ENCODE results near the gene AKR1D1.

AKR1D1 gene

DNA sequence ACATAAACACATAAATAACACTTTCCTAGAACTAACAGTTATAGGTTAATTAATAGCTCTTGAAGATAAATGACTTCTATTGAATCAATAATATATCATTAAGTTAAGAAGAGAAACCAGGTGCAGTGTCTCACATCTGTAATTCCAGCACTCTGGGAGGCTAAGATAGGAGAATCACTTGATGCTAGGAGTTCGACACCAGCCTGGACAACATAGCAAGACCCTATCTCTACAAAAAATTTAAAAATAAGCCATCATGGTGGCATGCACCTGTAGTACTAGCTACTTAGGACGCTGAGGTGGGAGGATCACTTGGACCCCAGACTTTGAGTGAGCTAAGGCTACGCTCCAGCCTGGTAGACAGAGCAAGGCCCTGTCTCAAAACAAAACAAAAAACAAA lies 38.8 kb downstream of the AKR1D1 start:
- Histone ChIP-seq H2BK5ac (ENCODE audit: low read length) (no peak overlapping the region), H3K18ac (ENCODE audit: low read length) (no peak overlapping the region), H3K27me3 (ENCODE audit: insufficient read depth, low read length, poor library complexity) (no peaks in the 10 kb centered on the region), H3K4me1 (ENCODE audit: control insufficient read depth, low read depth, low read length) (no peaks in the 10 kb centered on the region), H2AK5ac (ENCODE audit: low read length) (no peak overlapping the region), H3K9ac (ENCODE audit: low read length) (no peak overlapping the region), H3K36me3 (ENCODE audit: control insufficient read depth, insufficient read depth, low read length) (no peaks in the 10 kb centered on the region), H3K4me3 (ENCODE audit: low read length) (no peak overlapping the region), H3K27ac (ENCODE audit: low read depth, low read length) (no peak overlapping the region), H3K4me2 (ENCODE audit: low read length) (no peak overlapping the region), H3K56ac (ENCODE audit: low read length) (no peak overlapping the region), H3K79me2 (ENCODE audit: control insufficient read depth, insufficient read depth, low read length) (no peaks in the 10 kb centered on the region), H3K23ac (ENCODE audit: low read length) (no peak overlapping the region), H3K4ac (ENCODE audit: low read depth, low read length) (no peak overlapping the region), H3K79me1 (ENCODE audit: low read length) (no peaks in the 10 kb centered on the region), H4K5ac (ENCODE audit: low read length) (no peak overlapping the region), H2BK120ac (ENCODE audit: low read depth, low read length) (no peak overlapping the region), H2BK15ac (replicated peaks; ENCODE audit: low read depth) (no peak overlapping the region), H4K8ac (ENCODE audit: low read depth, low read length) (no peak overlapping the region)
- no CpG with 5 or more reads among the region's 3 CpGs for WGBS (ENCODE audit: extremely low coverage, insufficient coverage, low lambda C conversion rate)
- no peak for DNase-seq

DNA sequence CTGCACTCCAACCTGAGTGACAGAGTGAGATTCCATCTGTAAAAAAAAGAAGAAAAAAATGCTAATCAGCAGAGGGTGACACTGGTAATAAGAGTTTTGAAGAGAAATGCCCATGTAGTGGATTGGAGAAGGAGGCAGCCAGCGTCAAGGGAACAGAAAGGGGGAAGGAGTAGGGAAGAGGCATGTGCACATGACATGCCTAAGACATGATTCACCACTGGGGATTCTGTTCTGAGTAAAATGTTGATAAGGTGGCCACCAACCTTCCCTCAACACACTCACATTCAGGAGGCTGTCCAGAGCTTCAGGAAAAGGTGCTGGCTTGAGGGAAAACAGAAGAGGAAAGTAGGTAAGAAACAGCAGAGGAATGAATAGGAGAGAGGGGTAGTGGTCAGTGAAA lies 39.9 kb downstream of the AKR1D1 start:
- H3K27me3 ChIP-seq (ENCODE audit: insufficient read depth, low read length, poor library complexity), result no peaks in the 10 kb centered on the region
- H3K36me3 ChIP-seq (ENCODE audit: control insufficient read depth, insufficient read depth, low read length), result no peaks in the 10 kb centered on the region
- H2AK5ac ChIP-seq (ENCODE audit: low read length), result no peak overlapping the region
- no peak overlapping the region for H3K18ac ChIP-seq (ENCODE audit: low read length)
- no peaks in the 10 kb centered on the region for H3K4me1 ChIP-seq (ENCODE audit: control insufficient read depth, low read depth, low read length)
- no peak overlapping the region for H2BK15ac ChIP-seq (replicated peaks; ENCODE audit: low read depth)
- H4K8ac ChIP-seq (ENCODE audit: low read depth, low read length), result no peak overlapping the region
- WGBS (ENCODE audit: extremely low coverage, insufficient coverage, low lambda C conversion rate), result no CpG with 5 or more reads among the region's 1 CpG
- peak; percentile 91 for DNase-seq
- H3K23ac ChIP-seq (ENCODE audit: low read length), result no peak overlapping the region
- no peak overlapping the region for H2BK120ac ChIP-seq (ENCODE audit: low read depth, low read length)
- H3K4me3 ChIP-seq (ENCODE audit: low read length), result no peak overlapping the region
- H3K9ac ChIP-seq (ENCODE audit: low read length), result no peak overlapping the region
- no peak overlapping the region for H3K4ac ChIP-seq (ENCODE audit: low read depth, low read length)
- H3K79me2 ChIP-seq (ENCODE audit: control insufficient read depth, insufficient read depth, low read length), result no peaks in the 10 kb centered on the region
- no peak overlapping the region for H3K56ac ChIP-seq (ENCODE audit: low read length)
- H3K27ac ChIP-seq (ENCODE audit: low read depth, low read length), result no peak overlapping the region
- H3K79me1 ChIP-seq (ENCODE audit: low read length), result no peaks in the 10 kb centered on the region
- no peak overlapping the region for H3K4me2 ChIP-seq (ENCODE audit: low read length)
- no peak overlapping the region for H2BK5ac ChIP-seq (ENCODE audit: low read length)
- no peak overlapping the region for H4K5ac ChIP-seq (ENCODE audit: low read length)

DNA sequence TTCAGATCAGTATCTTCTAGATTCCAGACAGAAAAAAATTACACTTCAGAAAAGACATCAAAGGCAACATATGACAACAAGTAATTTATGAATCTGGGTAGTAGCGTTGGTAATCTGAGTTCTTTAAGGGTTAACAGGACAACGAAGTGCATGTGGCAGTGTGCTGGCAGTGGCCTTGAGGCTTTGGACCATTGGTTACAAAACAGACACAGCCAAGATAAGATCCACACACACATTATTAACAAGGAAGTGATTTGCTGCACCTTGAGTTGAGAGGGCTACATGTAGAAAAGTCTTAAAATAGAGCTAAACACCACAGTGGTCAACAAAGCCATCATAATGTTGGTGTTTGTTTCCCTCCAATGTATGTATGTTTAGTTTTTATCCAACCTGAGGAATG lies 40.6 kb downstream of the AKR1D1 start:
- H3K4ac ChIP-seq (ENCODE audit: low read depth, low read length), result no peak overlapping the region
- H3K56ac ChIP-seq (ENCODE audit: low read length), result no peak overlapping the region
- no peak overlapping the region for H3K18ac ChIP-seq (ENCODE audit: low read length)
- H3K4me3 ChIP-seq (ENCODE audit: low read length), result no peak overlapping the region
- no peak overlapping the region for H3K9ac ChIP-seq (ENCODE audit: low read length)
- no peak overlapping the region for H3K23ac ChIP-seq (ENCODE audit: low read length)
- no peaks in the 10 kb centered on the region for H3K79me2 ChIP-seq (ENCODE audit: control insufficient read depth, insufficient read depth, low read length)
- H4K5ac ChIP-seq (ENCODE audit: low read length), result no peak overlapping the region
- no peaks in the 10 kb centered on the region for H3K79me1 ChIP-seq (ENCODE audit: low read length)
- no peak overlapping the region for H4K8ac ChIP-seq (ENCODE audit: low read depth, low read length)
- no peak overlapping the region for H2BK120ac ChIP-seq (ENCODE audit: low read depth, low read length)
- H3K4me2 ChIP-seq (ENCODE audit: low read length), result no peak overlapping the region
- no peak overlapping the region for H2BK15ac ChIP-seq (replicated peaks; ENCODE audit: low read depth)
- no peak overlapping the region for H2BK5ac ChIP-seq (ENCODE audit: low read length)
- no peak overlapping the region for H3K27ac ChIP-seq (ENCODE audit: low read depth, low read length)
- no peaks in the 10 kb centered on the region for H3K27me3 ChIP-seq (ENCODE audit: insufficient read depth, low read length, poor library complexity)
- WGBS (ENCODE audit: extremely low coverage, insufficient coverage, low lambda C conversion rate), result no CpG with 5 or more reads among the region's 2 CpGs
- no peak overlapping the region for H2AK5ac ChIP-seq (ENCODE audit: low read length)
- DNase-seq, result no peak
- no peaks in the 10 kb centered on the region for H3K4me1 ChIP-seq (ENCODE audit: control insufficient read depth, low read depth, low read length)
- no peaks in the 10 kb centered on the region for H3K36me3 ChIP-seq (ENCODE audit: control insufficient read depth, insufficient read depth, low read length)

DNA sequence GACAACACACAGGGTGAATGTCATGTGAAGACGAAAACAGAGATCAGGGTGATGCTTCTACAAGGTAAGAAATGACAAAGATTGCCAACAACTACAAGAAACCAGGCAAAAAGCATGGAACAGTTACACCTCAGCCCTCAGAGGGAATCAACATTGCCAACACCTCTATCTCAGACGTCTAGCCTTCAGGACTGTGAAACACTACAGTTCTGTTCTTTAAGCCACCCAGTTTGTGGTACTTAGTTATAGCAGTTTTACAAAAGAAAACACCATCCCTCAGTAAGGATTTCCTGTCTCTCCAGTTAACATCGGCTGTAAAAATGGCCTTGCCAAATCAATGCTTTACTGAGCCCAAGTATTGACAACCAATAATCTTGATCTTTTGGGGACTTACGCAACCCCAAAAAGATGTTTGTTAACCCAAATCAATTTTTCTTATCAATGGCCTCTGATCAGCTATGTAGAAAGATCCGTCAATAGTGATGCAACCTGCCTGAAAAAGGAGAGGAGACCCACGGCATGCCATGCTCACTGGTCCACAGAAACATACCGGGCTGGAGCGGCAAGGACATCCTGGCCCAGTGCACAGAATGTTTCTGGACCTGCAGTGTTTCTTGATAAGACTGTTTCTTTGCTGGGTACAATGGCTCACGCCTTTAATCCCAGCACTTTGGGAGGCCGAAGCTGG lies 44.0 kb downstream of the AKR1D1 start:
- Histone ChIP-seq H4K8ac (ENCODE audit: low read depth, low read length) (no peak overlapping the region), H2BK120ac (ENCODE audit: low read depth, low read length) (no peak overlapping the region), H3K27me3 (ENCODE audit: insufficient read depth, low read length, poor library complexity) (no peaks in the 10 kb centered on the region), H4K5ac (ENCODE audit: low read length) (no peak overlapping the region), H2AK5ac (ENCODE audit: low read length) (no peak overlapping the region), H3K23ac (ENCODE audit: low read length) (no peak overlapping the region), H2BK15ac (replicated peaks; ENCODE audit: low read depth) (no peak overlapping the region), H3K56ac (ENCODE audit: low read length) (no peak overlapping the region), H3K9ac (ENCODE audit: low read length) (no peak overlapping the region), H3K4me3 (ENCODE audit: low read length) (no peak overlapping the region), H3K4ac (ENCODE audit: low read depth, low read length) (no peak overlapping the region), H3K27ac (ENCODE audit: low read depth, low read length) (no peak overlapping the region), H3K4me2 (ENCODE audit: low read length) (no peak overlapping the region), H2BK5ac (ENCODE audit: low read length) (no peak overlapping the region), H3K4me1 (ENCODE audit: control insufficient read depth, low read depth, low read length) (no peaks in the 10 kb centered on the region), H3K18ac (ENCODE audit: low read length) (no peak overlapping the region), H3K79me2 (ENCODE audit: control insufficient read depth, insufficient read depth, low read length) (no peaks in the 10 kb centered on the region), H3K36me3 (ENCODE audit: control insufficient read depth, insufficient read depth, low read length) (no peaks in the 10 kb centered on the region), H3K79me1 (ENCODE audit: low read length) (no peaks in the 10 kb centered on the region)
- DNase-seq, result no peak
- no CpG with 5 or more reads among the region's 10 CpGs for WGBS (ENCODE audit: extremely low coverage, insufficient coverage, low lambda C conversion rate)

DNA sequence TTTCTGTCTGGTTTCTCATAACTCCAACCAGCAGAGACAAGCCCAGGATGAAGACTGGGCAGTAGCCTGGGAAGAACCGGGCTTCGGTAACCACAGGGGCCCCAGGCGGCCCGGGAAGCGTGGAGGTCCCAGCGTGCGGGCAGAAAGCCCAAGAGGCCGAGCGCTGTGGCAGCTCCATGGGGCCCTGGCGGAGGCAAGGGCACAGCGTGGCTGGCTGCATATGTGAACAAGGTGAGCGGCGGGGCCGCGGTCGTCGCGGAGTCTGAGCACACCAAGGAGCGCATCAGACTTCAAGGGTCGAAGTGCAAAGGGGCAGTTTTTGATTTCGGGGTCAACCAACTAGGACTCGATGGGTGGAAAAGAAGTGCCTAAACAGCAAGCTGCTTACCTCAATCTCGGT lies 45.9 kb downstream of the AKR1D1 start:
- Histone ChIP-seq H3K23ac (ENCODE audit: low read length) (no peak overlapping the region), H4K8ac (ENCODE audit: low read depth, low read length) (no peak overlapping the region), H2AK5ac (ENCODE audit: low read length) (no peak overlapping the region), H2BK120ac (ENCODE audit: low read depth, low read length) (no peak overlapping the region), H3K79me1 (ENCODE audit: low read length) (no peaks in the 10 kb centered on the region), H3K36me3 (ENCODE audit: control insufficient read depth, insufficient read depth, low read length) (no peaks in the 10 kb centered on the region), H4K5ac (ENCODE audit: low read length) (no peak overlapping the region), H3K4me1 (ENCODE audit: control insufficient read depth, low read depth, low read length) (no peaks in the 10 kb centered on the region), H3K56ac (ENCODE audit: low read length) (no peak overlapping the region), H3K18ac (ENCODE audit: low read length) (no peak overlapping the region), H3K79me2 (ENCODE audit: control insufficient read depth, insufficient read depth, low read length) (no peaks in the 10 kb centered on the region), H3K4ac (ENCODE audit: low read depth, low read length) (no peak overlapping the region), H3K4me3 (ENCODE audit: low read length) (no peak overlapping the region), H2BK5ac (ENCODE audit: low read length) (no peak overlapping the region), H3K27me3 (ENCODE audit: insufficient read depth, low read length, poor library complexity) (no peaks in the 10 kb centered on the region), H3K27ac (ENCODE audit: low read depth, low read length) (no peak overlapping the region), H3K4me2 (ENCODE audit: low read length) (no peak overlapping the region), H2BK15ac (replicated peaks; ENCODE audit: low read depth) (no peak overlapping the region), H3K9ac (ENCODE audit: low read length) (no peak overlapping the region)
- DNase-seq, result no peak
- WGBS (ENCODE audit: extremely low coverage, insufficient coverage, low lambda C conversion rate), result no CpG with 5 or more reads among the region's 23 CpGs

DNA sequence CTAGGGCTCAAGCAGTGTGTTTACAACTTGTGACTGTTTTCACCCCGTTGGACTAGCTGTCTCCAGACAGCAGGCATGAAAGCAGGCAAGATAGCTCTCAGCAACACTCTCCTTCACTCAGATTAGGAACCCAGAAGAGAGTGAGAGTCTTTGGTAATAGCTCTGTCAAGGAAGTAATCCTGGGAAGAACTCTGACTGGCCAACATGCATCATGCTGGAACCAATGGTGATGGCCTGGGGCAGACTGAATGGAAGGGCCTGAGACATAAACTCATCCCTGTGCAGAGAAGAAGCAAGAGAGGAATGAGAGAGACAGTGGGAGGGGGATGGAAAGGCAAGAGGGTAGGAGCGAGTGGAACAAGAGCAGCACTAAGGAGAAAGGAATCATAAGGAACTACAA lies 48.9 kb downstream of the AKR1D1 start:
- no peak overlapping the region for H4K5ac ChIP-seq (ENCODE audit: low read length)
- H2AK5ac ChIP-seq (ENCODE audit: low read length), result peak overlapping the region; percentile 29
- H2BK15ac ChIP-seq (replicated peaks; ENCODE audit: low read depth), result no peak overlapping the region
- DNase-seq, result peak; percentile 63
- H3K36me3 ChIP-seq (ENCODE audit: control insufficient read depth, insufficient read depth, low read length), result no peaks in the 10 kb centered on the region
- H3K4me2 ChIP-seq (ENCODE audit: low read length), result no peak overlapping the region
- no peak overlapping the region for H3K4ac ChIP-seq (ENCODE audit: low read depth, low read length)
- H3K27me3 ChIP-seq (ENCODE audit: insufficient read depth, low read length, poor library complexity), result no peaks in the 10 kb centered on the region
- H3K79me2 ChIP-seq (ENCODE audit: control insufficient read depth, insufficient read depth, low read length), result no peaks in the 10 kb centered on the region
- no peak overlapping the region for H3K4me3 ChIP-seq (ENCODE audit: low read length)
- H2BK120ac ChIP-seq (ENCODE audit: low read depth, low read length), result no peak overlapping the region
- H3K23ac ChIP-seq (ENCODE audit: low read length), result no peak overlapping the region
- no peak overlapping the region for H4K8ac ChIP-seq (ENCODE audit: low read depth, low read length)
- no peak overlapping the region for H3K18ac ChIP-seq (ENCODE audit: low read length)
- no peak overlapping the region for H3K56ac ChIP-seq (ENCODE audit: low read length)
- no CpG with 5 or more reads among the region's 2 CpGs for WGBS (ENCODE audit: extremely low coverage, insufficient coverage, low lambda C conversion rate)
- H3K27ac ChIP-seq (ENCODE audit: low read depth, low read length), result no peak overlapping the region
- H3K9ac ChIP-seq (ENCODE audit: low read length), result no peak overlapping the region
- H2BK5ac ChIP-seq (ENCODE audit: low read length), result no peak overlapping the region
- H3K79me1 ChIP-seq (ENCODE audit: low read length), result no peaks in the 10 kb centered on the region
- H3K4me1 ChIP-seq (ENCODE audit: control insufficient read depth, low read depth, low read length), result no peaks in the 10 kb centered on the region

Data from mesendoderm (in vitro differentiated cells).